Measurements from ENCODE around the gene OIT3. TPM values are rescaled to one million over a fixed set of nuclear protein-coding genes. Genes with fewer than 3 reads are reported as not detected.

Gene OIT3
- 0.06 TPM in 2 of 5 replicates, not detected in the others for total RNA-seq (2022; extraction: Qiagen RNA extraction; ENCODE audit: low read depth)

GRCh38 chr10:72893136-72893798 is at the start of gene OIT3:
Gene OIT3, plus strand, starts transcription at chr10:72893739. Its CDS starts 60 bp downstream, at chr10:72893799.

DNA sequence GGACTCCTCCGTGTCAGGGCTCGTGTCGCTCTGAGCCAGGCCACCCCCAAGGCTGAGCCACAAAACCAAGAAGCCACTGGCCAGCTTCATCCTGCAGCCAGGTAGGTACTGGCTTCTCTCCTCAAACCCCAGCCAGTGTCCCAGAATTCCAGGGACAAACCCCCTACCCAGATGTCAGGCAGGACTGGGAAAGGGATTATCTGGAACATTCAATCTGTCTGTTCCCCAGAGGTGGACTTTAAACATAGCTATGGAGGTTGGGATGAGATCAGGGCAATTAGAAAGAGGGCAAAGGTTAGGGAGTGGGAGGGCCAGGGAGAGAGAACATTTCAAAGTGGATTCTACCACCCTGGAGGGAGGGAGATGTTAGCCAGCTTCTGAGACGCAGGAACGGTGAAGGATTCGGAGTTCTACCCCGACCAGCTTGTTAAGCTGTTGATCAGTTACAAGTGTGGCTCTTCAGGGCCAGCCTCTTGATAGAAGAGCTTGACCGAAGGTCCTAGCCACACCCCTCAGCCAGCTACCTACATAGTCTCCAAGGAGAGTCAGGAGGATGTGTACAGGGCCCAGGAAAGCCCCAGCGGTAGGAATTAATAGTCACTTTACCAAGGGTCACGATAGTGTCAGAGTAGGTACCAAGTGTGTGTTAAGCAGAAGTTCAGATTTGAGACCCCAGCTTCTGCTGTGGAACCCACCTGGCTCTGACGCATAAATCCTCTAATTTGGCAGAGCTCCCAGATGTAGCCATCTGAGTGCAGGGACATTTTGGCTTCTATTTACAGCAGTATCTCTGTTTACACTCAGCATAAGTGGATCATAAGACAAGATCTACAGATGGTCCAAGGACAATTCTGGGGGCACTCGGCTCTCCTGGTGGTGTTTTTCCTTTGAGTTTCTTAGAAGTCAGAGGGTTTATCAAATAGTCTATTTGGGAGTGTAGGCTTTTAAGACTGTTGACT is 61.3 kb downstream of the OIT3 start, which contains the start of gene PLA2G12B:
TSS of gene PLA2G12B (minus strand) at position 211 of the 959 bp plus-strand sequence. CDS start at position 90, 121 bp downstream.

Other genes with a start within 250 kb of the OIT3 start
- 31.7 to 41.9 TPM (median 37.0 TPM) in 5 replicates for gene MCU, start 201.6 kb upstream of the OIT3 start, total RNA-seq (2022; extraction: Qiagen RNA extraction; ENCODE audit: low read depth)
- not detected in 5 replicates for gene PLA2G12B, start 61.1 kb downstream of the OIT3 start, total RNA-seq (2022; extraction: Qiagen RNA extraction; ENCODE audit: low read depth)
- 19.3 to 27.5 TPM (median 23.3 TPM) in 5 replicates for gene P4HA1, start 203.1 kb downstream of the OIT3 start, total RNA-seq (2022; extraction: Qiagen RNA extraction; ENCODE audit: low read depth)
- 2.0 to 3.3 TPM (median 3.0 TPM) in 5 replicates for gene NUDT13, start 216.7 kb downstream of the OIT3 start, total RNA-seq (2022; extraction: Qiagen RNA extraction; ENCODE audit: low read depth)

All from A549 treated with DMSO at 1 μM for 4 hours (cell line).